Choroid plexus epithelial cell (primary cell): ENCODE results near the gene RAB37.

Experiments used
- DNase-seq: peaks from one replicate; pipeline ENCODE4 v3.0.0-alpha.2; 2010; ENCODE audit warnings: low read depth
- H3K4me3 ChIP-seq: 2 replicates; pipeline ENCODE4 v1.5.1; 2011; ENCODE audit warnings: low read depth, mild to moderate bottlenecking, control low read depth, low read length, moderate library complexity
- CTCF ChIP-seq: conservative IDR thresholded peaks from 2 replicates; pipeline ENCODE4 v1.5.1; 2011; ENCODE audit warnings: low read depth, mild to moderate bottlenecking, control low read depth, inconsistent platforms, low read length, moderate library complexity

RAB37 gene

GRCh38 chr17:74698069-74698468 is 39.0 kb upstream of the RAB37 start:
- no peak for DNase-seq
- no peak for TF ChIP-seq CTCF
- H3K4me3 ChIP-seq, result no peak overlapping the region

- TF ChIP-seq CTCF, result no peak
Measured at GRCh38 chr17:74699236-74699635, 37.8 kb upstream of the RAB37 start.

GRCh38 chr17:74702116-74702871 is 34.8 kb upstream of the RAB37 start:
- no peak for DNase-seq
- no peak for TF ChIP-seq CTCF
- H3K4me3 ChIP-seq, result no peak overlapping the region

More at GRCh38 chr17:74699236-74699635, 37.8 kb upstream of the RAB37 start:
- no peak overlapping the region for H3K4me3 ChIP-seq
- no peak for DNase-seq

GRCh38 chr17:74703311-74703710 is 33.7 kb upstream of the RAB37 start:
- DNase-seq, result no peak
- H3K4me3 ChIP-seq, result no peak overlapping the region
- no peak for TF ChIP-seq CTCF

GRCh38 chr17:74704544-74704943 is 32.5 kb upstream of the RAB37 start:
- H3K4me3 ChIP-seq, result no peak overlapping the region
- TF ChIP-seq CTCF, result no peak
- no peak for DNase-seq

GRCh38 chr17:74711058-74711824 is 25.8 kb upstream of the RAB37 start:
- H3K4me3 ChIP-seq, result no peak overlapping the region
- no peak for DNase-seq
- no peak for TF ChIP-seq CTCF
